SK-N-SH (cell line): ENCODE measurements around the gene CCL21. TPM values are rescaled to one million over a fixed set of nuclear protein-coding genes. Genes with fewer than 3 reads are reported as not detected.

ENCODE experiments used
- CTCF ChIA-PET: fragments of 300-600, 350-600 bp; formaldehyde crosslinking; extraction: SDS; loops from one replicate; lab custom pipeline; 2021; lab: Yijun Ruan, JAX
- POLR2A ChIA-PET: fragments of 350-600 bp; sonication (Branson Sonifier 250); formaldehyde crosslinking; extraction: SDS; loops from one replicate; lab custom pipeline; 2020; ENCODE audit warnings: antibody characterized with exemption, inconsistent platforms; lab: Yijun Ruan, JAX
- DNase-seq: peaks from one replicate; pipeline ENCODE4 v3.0.0; 2012
- H2AFZ ChIP-seq: fragments of 200-600 bp; sonication (generic); 2 replicates; pipeline ENCODE4 v1.8.1; 2016; ENCODE audit warnings: antibody characterized with exemption, mild to moderate bottlenecking, low read depth
- H3F3A ChIP-seq: fragments of 200-600 bp; sonication (generic); replicated peaks from 2 replicates; pipeline ENCODE3; 2016; ENCODE audit warnings: antibody characterized with exemption, mild to moderate bottlenecking; ENCODE audit not compliant: insufficient read depth
- H3K27ac ChIP-seq, 2 experiments: fragments of 200-500 bp in 1 of 2; fragments of 200-600 bp in 1 of 2; sonication (Bioruptor generic) in 1 of 2; sonication (generic), shearing (Covaris generic) in 1 of 2; 2 replicates each; pipeline versions ENCODE4 v1.5.1 to v1.6.1; 2014 to 2016; ENCODE audit warnings: low read depth in 2 of 2, inconsistent platforms in 1 of 2, low read length in 1 of 2, mild to moderate bottlenecking in 1 of 2, mixed read lengths in 1 of 2
- H3K27me3 ChIP-seq: fragments of 200-600 bp; sonication (generic), shearing (Covaris generic); 2 replicates; pipeline ENCODE4 v1.6.1; 2016; ENCODE audit warnings: mixed run types; ENCODE audit not compliant: insufficient read depth
- H3K36me3 ChIP-seq, 2 experiments: fragments of 200-500 bp in 1 of 2; fragments of 200-600 bp in 1 of 2; sonication (Bioruptor generic) in 1 of 2; sonication (generic) in 1 of 2; replicated peaks in 1 of 2; 2 replicates each; pipeline versions ENCODE3 to v1.5.1; 2014 to 2016; ENCODE audit warnings: low read length in 1 of 2, mild to moderate bottlenecking in 1 of 2; ENCODE audit not compliant: insufficient read depth in 2 of 2, control insufficient read depth in 1 of 2
- H3K4me1 ChIP-seq, 2 experiments: fragments of 200-500 bp in 1 of 2; fragments of 200-600 bp in 1 of 2; sonication (Bioruptor generic) in 1 of 2; sonication (generic), shearing (Covaris generic) in 1 of 2; 2 replicates each; pipeline versions ENCODE4 v1.5.1 to v1.6.1; 2014 to 2016; ENCODE audit warnings: low read depth in 1 of 2, low read length in 1 of 2, mixed run types in 1 of 2; ENCODE audit not compliant: insufficient read depth in 2 of 2, control insufficient read depth in 1 of 2
- H3K4me2 ChIP-seq: fragments of 200-600 bp; sonication (generic), shearing (Covaris generic); 2 replicates; pipeline ENCODE4 v1.6.1; 2017; ENCODE audit warnings: mixed run types
- H3K4me3 ChIP-seq, 2 experiments: fragments of 200-500 bp in 1 of 2; fragments of 200-600 bp in 1 of 2; sonication (Bioruptor generic) in 1 of 2; sonication (generic), shearing (Covaris generic) in 1 of 2; 2 replicates each; pipeline versions ENCODE4 v1.5.1 to v1.8.1; 2014 to 2016; ENCODE audit warnings: low read depth in 2 of 2, inconsistent platforms in 1 of 2, low read length in 1 of 2, mild to moderate bottlenecking in 1 of 2, mixed read lengths in 1 of 2, moderate library complexity in 1 of 2
- H3K79me2 ChIP-seq: fragments of 200-600 bp; sonication (generic); 2 replicates; pipeline ENCODE4 v1.8.1; 2017; ENCODE audit warnings: mild to moderate bottlenecking; ENCODE audit not compliant: insufficient read depth
- H3K9ac ChIP-seq: fragments of 200-600 bp; sonication (generic); 2 replicates; pipeline ENCODE4 v1.6.1; 2017; ENCODE audit warnings: mixed run types
- H3K9me2 ChIP-seq: fragments of 200-600 bp; sonication (generic); 2 replicates; pipeline ENCODE4 v1.6.1; 2017; ENCODE audit warnings: mixed run types
- H3K9me3 ChIP-seq: fragments of 200-600 bp; sonication (generic); 2 replicates; pipeline ENCODE4 v1.6.1; 2017; ENCODE audit warnings: mixed run types, mild to moderate bottlenecking, moderate library complexity
- H4K20me1 ChIP-seq: fragments of 200-600 bp; sonication (generic); 2 replicates; pipeline ENCODE4 v1.6.1; 2017; ENCODE audit warnings: mild to moderate bottlenecking, mixed run types; ENCODE audit not compliant: insufficient read depth
- CHD2 ChIP-seq: fragments of 150-350 bp; IDR thresholded peaks from 2 replicates; pipeline ENCODE4 v1.6.1; 2018; ENCODE audit warnings: low read length; ENCODE audit not compliant: partially characterized antibody
- CTCF ChIP-seq: fragments of 200-600 bp; sonication (generic); IDR thresholded peaks from 2 replicates; pipeline ENCODE4 v1.6.1; 2017; ENCODE audit warnings: antibody characterized with exemption, mild to moderate bottlenecking, moderate library complexity
- EP300 ChIP-seq, 2 experiments: IDR thresholded peaks; 2 replicates each; pipeline versions ENCODE4 v1.4.0 to v1.6.1; 2012; ENCODE audit warnings: borderline replicate concordance in 1 of 2, low read depth in 1 of 2, low read length in 1 of 2
- GABPA ChIP-seq: IDR thresholded peaks from 2 replicates; pipeline ENCODE4 v1.4.0; 2012; ENCODE audit warnings: low read depth, mild to moderate bottlenecking
- GATA2 ChIP-seq: sonication (generic); formaldehyde crosslinking; IDR thresholded peaks from 2 replicates; pipeline ENCODE4 v1.5.0; 2020; ENCODE audit warnings: mild to moderate bottlenecking, missing genetic modification reagents
- IRF3 ChIP-seq: fragments of 150-350 bp; IDR thresholded peaks from 2 replicates; pipeline ENCODE4 v1.6.1; 2016; ENCODE audit warnings: mild to moderate bottlenecking, low read depth, low read length
- JUND ChIP-seq: IDR thresholded peaks from 2 replicates; pipeline ENCODE4 v1.4.0; 2012
- MXI1 ChIP-seq: IDR thresholded peaks from 2 replicates; pipeline ENCODE4 v1.6.1; 2012; ENCODE audit warnings: mild to moderate bottlenecking, low read depth, low read length, improper control_type of control experiment
- NRF1 ChIP-seq: IDR thresholded peaks from 2 replicates; pipeline ENCODE4 v1.6.1; 2012; ENCODE audit warnings: low read depth, mild to moderate bottlenecking, low read length
- PBX3 ChIP-seq: IDR thresholded peaks from 2 replicates; pipeline ENCODE4; 2012
- RFX5 ChIP-seq: IDR thresholded peaks from 2 replicates; pipeline ENCODE4 v1.6.1; 2012; ENCODE audit warnings: mild to moderate bottlenecking, improper control_type of control experiment, low read length
- SMC3 ChIP-seq: IDR thresholded peaks from 2 replicates; pipeline ENCODE4 v1.6.1; 2012; ENCODE audit warnings: low read depth, low read length, improper control_type of control experiment
- TEAD4 ChIP-seq: IDR thresholded peaks from 2 replicates; pipeline ENCODE4 v1.4.0; 2012; ENCODE audit warnings: mild to moderate bottlenecking, borderline replicate concordance; ENCODE audit not compliant: insufficient read depth
- USF1 ChIP-seq: IDR thresholded peaks from 2 replicates; pipeline ENCODE4 v1.4.0; 2012; ENCODE audit warnings: low read depth, borderline replicate concordance
- USF2 ChIP-seq: fragments of 150-350 bp; IDR thresholded peaks from 2 replicates; pipeline ENCODE4 v1.6.1; 2017; ENCODE audit warnings: antibody characterized with exemption, low read length, low read depth, borderline replicate concordance
- YY1 ChIP-seq: IDR thresholded peaks from 2 replicates; pipeline ENCODE4 v1.4.0; 2012; ENCODE audit warnings: low read depth, mild to moderate bottlenecking
- ZBTB33 ChIP-seq: IDR thresholded peaks from 2 replicates; pipeline ENCODE4 v1.4.0; 2012; ENCODE audit warnings: low read depth, borderline replicate concordance
- WGBS: methylation state at CpG from one replicate; pipeline ENCODE4 v1.1.6; 2017; ENCODE audit warnings: low lambda C conversion rate; 5-methylcytosine and 5-hydroxymethylcytosine counted together
- polyA plus RNA-seq, 3 experiments: library from polyadenylated mRNA; depleted of rRNA; stranded (reverse); fragments of >200 nt; gene quantifications; 2 replicates each; pipeline ENCODE4 v1.2.3, GENCODE V29; 2012

CCL21 gene
- polyA plus RNA-seq, 1 of the 3 experiments (the other 2 are of a cell fraction), result not detected

GRCh38 chr9:34693560-34693959, 16.4 kb downstream of the CCL21 start:
- no peaks in the 10 kb centered on the region for H3F3A ChIP-seq
- H3K4me3 ChIP-seq, result no peak overlapping the region
- no peak overlapping the region for H2AFZ ChIP-seq
- DNase-seq, result no peak
- no peaks in the 10 kb centered on the region; a peak in 1 of 4 replicates for H3K4me1 ChIP-seq
- POLR2A ChIA-PET, result no interaction called here
- no peaks in the 10 kb centered on the region for H3K27me3 ChIP-seq
- H3K9me3 ChIP-seq, result no peaks in the 10 kb centered on the region
- H3K27ac ChIP-seq, result no peak overlapping the region
- no peaks in the 10 kb centered on the region for H3K36me3 ChIP-seq
- WGBS, result 23% methylated on average over 2 of the region's 2 CpGs
- no peaks in the 10 kb centered on the region for H3K9me2 ChIP-seq
- no peak overlapping the region for H3K9ac ChIP-seq
- H3K79me2 ChIP-seq, result no peaks in the 10 kb centered on the region
- CTCF ChIA-PET, result interaction anchor here (1.3 to 2.2 kb wide), 2 partner anchors 9 to 29 kb away, joined by 5 to 6 read pairs; no protein-coding TSS in a partner anchor
- H3K4me2 ChIP-seq, result no peak overlapping the region
- no peaks in the 10 kb centered on the region for H4K20me1 ChIP-seq
- TF ChIP-seq GABPA (no peak), NRF1 (no peak), CTCF (no peak), PBX3 (no peak), YY1 (no peak)

- WGBS, result 77% methylated on average over 5 of the region's 5 CpGs
- no peak overlapping the region for H3K4me2 ChIP-seq
- POLR2A ChIA-PET, result interaction anchor here (0.6 kb wide), 1 partner anchor 38 kb away, joined by 3 read pairs; no protein-coding TSS in a partner anchor
- no peak for TF ChIP-seq EP300 (IDR thresholded peaks at IDR 0.05; ENCODE audit: borderline replicate concordance in 1 of 2, low read depth in 1 of 2, low read length in 1 of 2)
- TF ChIP-seq USF2, result no peak
- no peak for TF ChIP-seq TEAD4
- no peak for TF ChIP-seq CTCF
- no peak for TF ChIP-seq USF1
- no peak for TF ChIP-seq SMC3
- no peak for TF ChIP-seq NRF1
- no peak for TF ChIP-seq GATA2 (CRISPR knock-in tag)
- no peak for TF ChIP-seq JUND
- no peak for TF ChIP-seq IRF3
- no peak for TF ChIP-seq CHD2
- no peak for TF ChIP-seq RFX5
- TF ChIP-seq ZBTB33, result no peak
- no peak for TF ChIP-seq MXI1
- TF ChIP-seq, all 33 proteins: peak for 0
- no peak overlapping the region for H2AFZ ChIP-seq
- no peaks in the 10 kb centered on the region for H3K79me2 ChIP-seq
- H3F3A ChIP-seq, result no peaks in the 10 kb centered on the region
- no peak overlapping the region for H3K4me3 ChIP-seq
- DNase-seq, result no peak
- no peaks in the 10 kb centered on the region for H4K20me1 ChIP-seq
- H3K4me1 ChIP-seq, result no peaks in the 10 kb centered on the region; a peak in 1 of 4 replicates
- H3K9ac ChIP-seq, result no peak overlapping the region
- H3K36me3 ChIP-seq, result no peaks in the 10 kb centered on the region
- H3K27me3 ChIP-seq, result no peaks in the 10 kb centered on the region
- no peak overlapping the region for H3K27ac ChIP-seq
- H3K9me2 ChIP-seq, result no peaks in the 10 kb centered on the region
- no peaks in the 10 kb centered on the region for H3K9me3 ChIP-seq
- CTCF ChIA-PET, result interaction anchor here (1.0 to 3.1 kb wide), 3 partner anchors 10 to 27 kb away, joined by 3 to 26 read pairs (median 10); no protein-coding TSS in a partner anchor
Observed at GRCh38 chr9:34691936-34692315, 18.0 kb downstream of the CCL21 start.
